Myocyte (in vitro differentiated cells): Measurements from ENCODE around the gene SERPINA3. TPM values are rescaled to one million over a fixed set of nuclear protein-coding genes. Genes with fewer than 3 reads are reported as not detected.
"Not testable (repeated sequence)": the region's sequence is repeated elsewhere in the genome, so short reads cannot be mapped to it uniquely, and the experiment has no call there.

ENCODE experiments used
- DNase-seq: peaks from one replicate; pipeline ENCODE4 v3.0.0-alpha.2; 2012; ENCODE audit warnings: low read depth
- total RNA-seq: library from RNA; depleted of rRNA; stranded (reverse); fragments of >200 nt; gene quantifications from 2 replicates; pipeline ENCODE4 v1.2.3, GENCODE V29; 2014

Gene SERPINA3
- total RNA-seq, 1 donor from 2014 or later: 1.7 TPM

- DNase-seq: no peak
Measured at GRCh38 chr14:94631050-94631449, 18.9 kb downstream of the SERPINA3 start.

- DNase-seq: no peak
Measured at GRCh38 chr14:94631536-94632304, 19.5 kb downstream of the SERPINA3 start.

GRCh38 chr14:94632305-94632590 lies 20.1 kb downstream of the SERPINA3 start:
- DNase-seq: no peak

GRCh38 chr14:94633121-94633520 lies 20.9 kb downstream of the SERPINA3 start:
- no peak for DNase-seq

GRCh38 chr14:94635154-94635553 lies 23.0 kb downstream of the SERPINA3 start:
- no peak for DNase-seq

- no peak for DNase-seq
Measured at GRCh38 chr14:94636744-94637412, 24.7 kb downstream of the SERPINA3 start.

- DNase-seq: not testable (repeated sequence)
Measured at GRCh38 chr14:94637814-94638213, 25.6 kb downstream of the SERPINA3 start.

- DNase-seq: no peak
Measured at GRCh38 chr14:94638339-94638738, 26.1 kb downstream of the SERPINA3 start.

- DNase-seq: no peak
Measured at GRCh38 chr14:94638961-94639817, 27.0 kb downstream of the SERPINA3 start.

- no peak for DNase-seq
Measured at GRCh38 chr14:94640721-94641631, 28.8 kb downstream of the SERPINA3 start.

- no peak for DNase-seq
Measured at GRCh38 chr14:94641632-94641955, 29.4 kb downstream of the SERPINA3 start.

GRCh38 chr14:94643316-94644101 lies 31.3 kb downstream of the SERPINA3 start:
- DNase-seq: no peak

GRCh38 chr14:94644102-94644535 lies 31.9 kb downstream of the SERPINA3 start:
- no peak for DNase-seq

- DNase-seq: no peak
Measured at GRCh38 chr14:94646066-94646465, 33.9 kb downstream of the SERPINA3 start.

- DNase-seq: peak; percentile 9
Measured at GRCh38 chr14:94646481-94646880, 34.3 kb downstream of the SERPINA3 start.

- DNase-seq: no peak
Measured at GRCh38 chr14:94648801-94649200, 36.6 kb downstream of the SERPINA3 start.

- no peak for DNase-seq
Measured at GRCh38 chr14:94649543-94650443, 37.6 kb downstream of the SERPINA3 start.

- no peak for DNase-seq
Measured at GRCh38 chr14:94650444-94650775, 38.2 kb downstream of the SERPINA3 start.
